ENCODE data around the gene EXD3. TPM values are rescaled to one million over a fixed set of nuclear protein-coding genes. Genes with fewer than 3 reads are reported as not detected.
A peak's percentile ranks its signal among the peaks of the same experiment; 100 is the strongest.

EXD3 gene
- total and polyA plus RNA-seq, 9 of the 15 experiments (the other 6 are each of a cell fraction or from before 2014, with no cell fraction given): 0.29 to 12.5 (median 3.9) TPM

GRCh38 chr9:137369061-137369787 lies 53.7 kb downstream of the EXD3 start (continued):
- TF ChIP-seq HNRNPUL1 (IDR thresholded peaks at IDR 0.05; ENCODE audit: low read length) (no peak), PREB (CRISPR knock-in tag; IDR thresholded peaks at IDR 0.05) (no peak), COPS2 (conservative IDR thresholded peaks at IDR 0.05) (no peak)

DNA sequence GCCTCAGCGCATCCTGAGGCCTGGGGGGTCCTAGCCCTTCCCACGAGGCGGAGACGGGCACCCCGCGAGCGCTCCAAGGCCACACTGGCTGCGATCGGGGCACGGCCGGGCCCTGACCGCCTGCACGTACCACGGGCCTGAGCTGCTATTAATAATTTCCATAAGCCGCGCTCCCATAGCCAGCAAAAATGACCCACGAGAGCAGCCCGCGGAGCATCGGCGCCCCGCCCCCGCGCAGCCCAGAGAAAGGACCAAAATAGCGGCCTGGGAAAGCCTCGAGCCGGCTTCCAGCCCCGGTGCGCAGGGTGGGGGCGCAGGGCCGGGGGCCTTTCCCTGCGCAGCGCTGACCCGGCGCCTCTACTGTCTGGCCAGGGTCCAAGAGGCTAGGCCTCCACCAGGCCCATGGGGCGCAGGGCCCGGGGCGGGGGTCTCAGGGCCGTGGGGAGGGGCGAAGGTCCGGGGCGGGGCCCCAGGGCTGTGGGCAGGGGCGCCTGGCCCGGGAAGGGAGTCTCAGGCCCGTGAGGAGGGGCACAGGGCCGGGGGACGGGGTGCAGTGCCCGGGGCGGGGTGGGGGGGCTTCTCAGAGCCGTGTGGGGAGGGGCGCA lies 54.4 kb downstream of the EXD3 start:
- CTCF ChIA-PET (ENCODE audit: low intra/inter-chr PET ratio): no interaction called here
- BruUV-seq (replicated peaks): no TSS peak

More for the DNA sequence above, 54.4 kb downstream of the EXD3 start:
- in situ Hi-C loops (cut with MboI) (no loop called here), intact Hi-C loops (cut with micrococcal nuclease) (no loop called here)
- ATAC-seq (no peak), DNase-seq (ENCODE audit: extremely low read depth in 1 of 4, low spot score in 3 of 4) (no peak), FAIRE-seq (no peak)
- POLR2A ChIA-PET: interaction anchor here (0.6 kb wide), 1 partner anchor 189 kb away, joined by 4 read pairs; no protein-coding TSS in a partner anchor
- H4K20me1 ChIP-seq (replicated peaks; ENCODE audit: control insufficient read depth, insufficient read depth, low read length): no peaks in the 10 kb centered on the region
- no peak overlapping the region for H3K4me2 ChIP-seq (ENCODE audit: insufficient read depth, low read length)
- WGBS (ENCODE audit: insufficient coverage, low coverage, missing lambda C conversion rate): 64% methylated on average over 28 of the region's 51 CpGs
- H3K9me3 ChIP-seq (replicated peaks; ENCODE audit: control insufficient read depth, insufficient read depth, low read depth, low read length): no peaks in the 10 kb centered on the region; the same call in 1 of the 2 replicates
- H2AFZ ChIP-seq (ENCODE audit: low read depth, low read length): no peak overlapping the region
- H3K9me1 ChIP-seq (ENCODE audit: control insufficient read depth, insufficient read depth, low read length): no peaks in the 10 kb centered on the region
- no peak overlapping the region for H3K4me3 ChIP-seq
- TF ChIP-seq RB1 (IDR thresholded peaks at IDR 0.05; ENCODE audit: low read depth) (no peak), ZBTB33 (CRISPR knock-in tag; IDR thresholded peaks at IDR 0.05) (peak; percentile 78), EGR1 (conservative IDR thresholded peaks at IDR 0.05) (0 out of 2 replicates have a peak, but pooled peaks have one; percentile 18)
- H3K27me3 ChIP-seq (ENCODE audit: control insufficient read depth in 2 of 2, insufficient read depth in 2 of 2, low read length in 2 of 2): peaks cover 0 to 9% of the 10 kb centered on the region in 2 experiments; a peak in 2 of 5 replicates
- H3K4me1 ChIP-seq (replicated peaks in 1 of 2; ENCODE audit: control insufficient read depth in 2 of 2, insufficient read depth in 2 of 2, low read length in 2 of 2): peaks cover 0 to 64% of the 10 kb centered on the region in 2 experiments; a peak in 3 of 5 replicates
- no peaks in the 10 kb centered on the region for H3K79me2 ChIP-seq (ENCODE audit: control insufficient read depth, insufficient read depth, low read length)
- H3K27ac ChIP-seq (ENCODE audit: extremely low read depth, low read depth, low read length): no peak overlapping the region
- H3K9ac ChIP-seq (ENCODE audit: insufficient read depth in 1 of 2, low read depth in 2 of 2, low read length in 2 of 2): no peak overlapping the region
- H3K36me3 ChIP-seq (ENCODE audit: control insufficient read depth, insufficient read depth, low read length): no peaks in the 10 kb centered on the region
